ENCODE measurements around the gene ATXN7.
A peak's percentile ranks its signal among the peaks of the same experiment; 100 is the strongest.

The ATXN7 gene

GRCh38 chr3:63909431-63909830, 45.8 kb downstream of the ATXN7 start:
- no peak for DNase-seq

GRCh38 chr3:63910001-63910400, 46.3 kb downstream of the ATXN7 start:
- DNase-seq, result no peak

DNA sequence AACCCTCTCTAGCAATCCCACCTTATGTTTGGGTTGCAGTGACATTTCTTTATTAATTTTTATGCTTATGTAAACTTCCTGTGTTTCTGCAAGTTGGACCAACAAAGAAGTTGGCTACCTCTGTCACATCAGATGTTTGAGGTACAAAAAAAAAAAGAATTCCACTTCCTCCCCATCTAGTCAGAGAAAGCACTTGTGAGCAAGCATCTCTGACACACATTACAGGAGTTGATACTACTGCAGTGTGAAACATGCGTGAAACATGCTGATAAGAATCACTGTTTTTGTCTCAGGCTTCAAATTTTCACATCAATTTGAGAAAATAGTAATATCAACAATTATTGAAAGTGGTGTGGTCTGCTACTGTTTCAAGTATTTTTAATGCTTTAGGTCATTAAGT, 47.2 kb downstream of the ATXN7 start:
- no peak for DNase-seq

- no peak for DNase-seq
Observed at GRCh38 chr3:63911509-63911872, 47.8 kb downstream of the ATXN7 start.

- peak; percentile 87 for DNase-seq
Observed at GRCh38 chr3:63911873-63912767, 48.5 kb downstream of the ATXN7 start, which contains the start of gene SCAANT1. SCAANT1 (minus strand) TSS chr3:63912383.

GRCh38 chr3:63912768-63913588, 49.3 kb downstream of the ATXN7 start:
- peak; percentile 72 for DNase-seq

DNA sequence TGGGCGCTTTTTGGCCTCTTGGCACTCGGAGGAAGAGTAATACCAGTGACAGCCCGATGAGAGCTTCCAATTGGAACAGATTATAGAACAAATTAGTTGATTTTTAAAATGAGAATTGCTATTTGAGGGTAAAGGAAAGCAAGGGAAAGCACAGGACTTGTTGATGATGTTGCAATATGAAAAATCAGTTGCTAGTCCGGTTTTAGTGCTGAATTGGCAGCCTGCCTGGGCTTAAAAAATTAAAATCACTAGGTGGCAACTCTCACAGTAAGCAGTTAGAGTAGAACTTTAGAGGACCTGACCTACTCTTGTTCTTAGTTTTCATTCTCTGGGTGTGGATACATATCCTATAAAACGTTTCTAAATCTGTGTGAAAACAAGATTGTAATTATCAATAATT, 50.6 kb downstream of the ATXN7 start:
- no peak for DNase-seq

DNA sequence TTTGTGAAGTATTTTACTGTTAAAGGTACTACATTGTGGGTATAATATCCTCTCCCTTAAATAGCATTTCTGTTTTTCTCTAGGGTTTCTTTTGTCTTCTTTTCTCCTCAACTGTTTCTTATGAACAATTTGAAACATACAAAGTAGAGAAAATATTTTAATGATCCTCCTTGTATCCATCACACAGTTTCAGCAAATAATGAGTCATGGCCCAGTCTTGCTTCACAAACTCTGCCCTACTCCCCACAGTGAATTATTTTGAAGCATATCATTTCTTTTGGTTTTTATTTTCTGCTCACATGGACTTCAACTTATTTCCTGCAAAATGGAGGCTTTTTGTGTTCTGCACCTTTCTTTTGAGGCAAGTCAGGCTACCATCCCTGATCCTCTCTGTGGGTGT, 54.7 kb downstream of the ATXN7 start:
- no peak for DNase-seq

DNA sequence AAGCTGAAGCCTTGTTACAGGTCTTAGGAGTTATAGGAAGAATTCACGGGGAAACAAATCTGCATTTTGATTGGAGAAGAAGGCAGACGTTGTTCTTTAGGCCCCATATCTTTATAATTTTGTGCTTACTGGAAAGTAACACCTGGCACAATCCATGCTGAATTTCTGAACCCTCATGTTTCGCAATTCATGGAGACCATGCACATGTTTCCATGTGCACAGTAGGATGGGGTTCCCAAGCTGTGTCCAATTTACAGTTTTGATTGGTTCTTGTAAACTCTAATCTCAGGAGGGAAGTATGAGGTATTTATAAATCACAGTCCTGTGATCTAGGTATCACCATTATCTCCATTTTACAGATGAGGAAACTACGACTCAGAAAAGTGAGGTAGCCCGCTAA, 56.3 kb downstream of the ATXN7 start:
- no peak for DNase-seq

- DNase-seq, result no peak
Observed at GRCh38 chr3:63921741-63922482, 58.2 kb downstream of the ATXN7 start.

- DNase-seq, result no peak
Observed at GRCh38 chr3:63922491-63923199, 59.0 kb downstream of the ATXN7 start.

GRCh38 chr3:63926309-63926708, 62.6 kb downstream of the ATXN7 start:
- no peak for DNase-seq

GRCh38 chr3:63927422-63928280, 64.0 kb downstream of the ATXN7 start:
- DNase-seq, result no peak

- DNase-seq, result no peak
Observed at GRCh38 chr3:63931290-63931689, 67.6 kb downstream of the ATXN7 start.

DNA sequence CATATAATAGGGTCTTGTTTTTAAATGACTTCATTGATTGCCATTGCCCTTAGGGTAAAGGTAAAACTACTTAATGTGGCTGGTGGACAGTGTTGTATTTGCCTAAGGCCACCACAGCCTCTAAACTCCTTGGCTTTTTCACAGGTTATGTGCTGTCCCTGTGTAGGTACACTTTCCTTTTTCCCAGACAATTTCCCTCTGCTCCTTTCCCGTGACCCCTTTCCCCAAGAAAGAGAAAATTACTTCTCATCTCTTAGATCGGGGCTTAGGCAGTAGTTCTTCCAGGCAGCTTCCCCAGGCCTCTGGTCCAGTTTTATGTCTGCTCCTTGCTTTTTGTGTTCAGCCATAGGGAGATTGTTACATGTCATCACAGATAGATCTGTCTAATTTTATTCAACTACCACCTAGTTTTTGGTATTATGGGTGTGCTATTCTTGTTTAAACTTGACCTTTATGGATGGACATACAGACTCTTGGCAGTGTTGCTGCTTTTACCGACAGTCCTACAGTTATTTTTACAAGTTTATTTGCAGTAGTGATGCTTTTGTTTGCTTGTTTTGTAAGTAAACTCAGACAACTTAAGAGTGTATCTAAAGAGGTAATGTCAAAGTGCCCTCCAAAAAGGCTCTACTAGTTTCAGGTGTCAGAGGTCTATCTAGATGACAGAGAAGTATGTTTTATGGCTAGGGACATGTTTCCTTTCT, 69.0 kb downstream of the ATXN7 start:
- no peak for DNase-seq

GRCh38 chr3:63933459-63933858, 69.8 kb downstream of the ATXN7 start:
- no peak for DNase-seq

DNA sequence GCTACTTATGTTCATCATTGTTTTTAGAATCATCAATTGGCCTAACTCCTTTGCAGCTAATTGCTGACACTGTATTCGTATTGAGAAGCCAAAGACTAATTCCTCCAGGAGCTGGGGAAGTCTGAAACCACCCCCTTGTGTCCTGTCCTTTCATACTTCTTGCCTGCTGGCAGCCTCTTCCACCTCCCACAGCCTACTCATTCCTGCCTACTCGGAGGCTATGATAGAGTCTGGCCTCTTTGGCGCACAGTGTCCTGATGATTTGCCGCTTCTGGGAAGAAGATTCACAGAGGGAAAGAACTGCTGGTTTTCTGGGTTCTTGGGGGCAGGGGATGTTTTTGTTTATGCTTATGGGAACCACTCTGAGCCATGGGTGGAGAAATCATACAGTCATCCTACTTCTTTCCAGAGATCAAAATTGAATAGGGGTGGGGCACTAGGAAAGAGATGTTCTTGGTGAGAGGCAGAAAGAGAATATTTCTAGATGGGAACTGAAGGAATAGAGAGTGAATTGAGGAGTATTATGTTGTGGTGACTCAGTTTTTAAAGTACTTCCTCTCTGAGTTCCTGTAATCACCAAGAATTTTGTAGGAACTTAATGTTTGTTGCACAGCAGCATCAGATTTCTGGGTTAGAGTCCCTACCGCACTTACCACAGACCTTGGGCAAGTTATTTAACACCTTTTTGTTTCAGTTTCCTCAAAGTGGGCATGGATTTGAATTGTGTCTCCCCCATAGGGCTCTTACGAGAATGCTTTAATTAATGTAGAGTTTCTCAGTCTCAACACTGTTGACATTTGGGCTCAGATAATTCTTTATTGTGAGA, 70.6 kb downstream of the ATXN7 start:
- DNase-seq, result no peak

DNA sequence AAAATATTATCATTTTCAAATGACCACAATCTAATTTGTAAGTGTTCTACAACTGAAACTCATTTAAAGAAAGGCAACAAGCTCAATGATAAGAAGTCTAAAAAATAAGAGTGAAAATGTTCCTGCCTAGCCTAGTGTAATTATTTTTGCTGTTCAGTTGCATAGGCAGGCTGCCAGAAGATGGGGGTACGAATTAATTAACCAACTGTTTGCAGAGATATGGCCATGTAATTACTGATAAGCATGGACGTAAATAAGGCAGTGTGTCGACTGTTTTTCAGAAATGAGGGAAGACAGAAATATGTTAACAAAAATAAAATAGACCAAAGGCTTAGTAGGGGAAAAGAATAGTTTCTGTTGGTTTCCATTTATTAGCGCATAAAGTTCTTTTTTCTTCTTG, 73.3 kb downstream of the ATXN7 start:
- no peak for DNase-seq

GRCh38 chr3:63937661-63938651, 74.3 kb downstream of the ATXN7 start:
- DNase-seq, result no peak

Measured in activated CD8-positive, alpha-beta memory T cell treated with anti-CD3 and anti-CD28 coated beads, Interleukin-2, amount 50 U/mL, for 48 hours (primary cell).